ENCODE data around the gene NPIPB13. TPM values are rescaled to one million over a fixed set of nuclear protein-coding genes. Genes with fewer than 3 reads are reported as not detected.
"Not testable (repeated sequence)": the region's sequence is repeated elsewhere in the genome, so short reads cannot be mapped to it uniquely, and the experiment has no call there.

Gene NPIPB13
- total RNA-seq (1.3 and 3.0 TPM in 2 replicates), polyA plus RNA-seq (0.33 and 0.62 TPM in 2 replicates), polyA minus RNA-seq (ENCODE audit: low replicate concordance) (1.4 and 4.7 TPM in 2 replicates)
- 0.21 and 0.45 TPM in 2 replicates for polyA plus RNA-seq (2012)

- H3K4me3 ChIP-seq (replicated peaks in 1 of 4; ENCODE audit: control extremely low read depth in 1 of 4, insufficient read depth in 1 of 4, low read depth in 3 of 4, low read length in 4 of 4) = not testable (repeated sequence)
Measured at GRCh38 chr16:30248379-30248778, at the start of gene NPIPB13. Gene NPIPB13, minus strand, starts transcription at chr16:30248479. Its CDS starts 2,906 bp downstream, at chr16:30245573.

DNA sequence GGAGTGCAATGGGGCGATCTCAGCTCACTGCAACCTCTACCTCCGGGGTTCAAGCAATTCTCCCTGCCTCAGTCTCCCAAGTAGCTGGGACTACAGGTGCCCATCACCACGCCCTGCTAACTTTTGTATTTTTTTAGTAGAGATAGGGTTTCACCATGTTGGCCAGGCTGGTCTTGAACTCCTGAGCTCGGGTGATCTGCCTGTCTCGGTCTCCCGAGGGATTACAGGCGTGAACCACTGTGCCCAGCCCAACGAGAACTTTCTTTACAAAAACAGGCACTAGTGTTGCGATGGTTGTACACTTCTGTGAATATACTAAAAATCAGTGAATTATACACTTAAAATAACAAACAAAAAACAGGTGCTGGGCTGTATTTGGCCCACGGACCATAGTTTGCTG is 34.1 kb upstream of the NPIPB13 start:
- not testable (repeated sequence) for DNase-seq (ENCODE audit: low read depth in 2 of 2); H3K4me1 ChIP-seq (ENCODE audit: control insufficient read depth, extremely low read depth, insufficient read depth, low read length); H3K27me3 ChIP-seq (ENCODE audit: control insufficient read depth, insufficient read depth, low read length); H3K4me2 ChIP-seq (ENCODE audit: extremely low read depth, insufficient read depth, low read length); H3K27ac ChIP-seq (ENCODE audit: insufficient read depth, low read length); H3K36me3 ChIP-seq (ENCODE audit: control insufficient read depth, insufficient read depth, low read length); H3K9ac ChIP-seq (ENCODE audit: insufficient read depth, low read length); H4K20me1 ChIP-seq (ENCODE audit: control insufficient read depth, extremely low read depth, insufficient read depth, low read length); H2AFZ ChIP-seq (ENCODE audit: low read length); H3K4me3 ChIP-seq (replicated peaks in 1 of 4; ENCODE audit: control extremely low read depth in 1 of 4, insufficient read depth in 1 of 4, low read depth in 3 of 4, low read length in 4 of 4); H3K9me3 ChIP-seq (ENCODE audit: control insufficient read depth, insufficient read depth, low read depth, low read length); H3K79me2 ChIP-seq (ENCODE audit: control insufficient read depth, insufficient read depth, low read length)

More at GRCh38 chr16:30248379-30248778, at the start of gene NPIPB13:
- not testable (repeated sequence) for H3K36me3 ChIP-seq (ENCODE audit: control insufficient read depth, insufficient read depth, low read length); H3K4me2 ChIP-seq (ENCODE audit: extremely low read depth, insufficient read depth, low read length); H4K20me1 ChIP-seq (ENCODE audit: control insufficient read depth, extremely low read depth, insufficient read depth, low read length); DNase-seq (ENCODE audit: low read depth in 2 of 2); H3K79me2 ChIP-seq (ENCODE audit: control insufficient read depth, insufficient read depth, low read length); H3K27ac ChIP-seq (ENCODE audit: insufficient read depth, low read length); H3K9ac ChIP-seq (ENCODE audit: insufficient read depth, low read length); H2AFZ ChIP-seq (ENCODE audit: low read length); H3K27me3 ChIP-seq (ENCODE audit: control insufficient read depth, insufficient read depth, low read length); H3K4me1 ChIP-seq (ENCODE audit: control insufficient read depth, extremely low read depth, insufficient read depth, low read length); H3K9me3 ChIP-seq (ENCODE audit: control insufficient read depth, insufficient read depth, low read depth, low read length)

DNA sequence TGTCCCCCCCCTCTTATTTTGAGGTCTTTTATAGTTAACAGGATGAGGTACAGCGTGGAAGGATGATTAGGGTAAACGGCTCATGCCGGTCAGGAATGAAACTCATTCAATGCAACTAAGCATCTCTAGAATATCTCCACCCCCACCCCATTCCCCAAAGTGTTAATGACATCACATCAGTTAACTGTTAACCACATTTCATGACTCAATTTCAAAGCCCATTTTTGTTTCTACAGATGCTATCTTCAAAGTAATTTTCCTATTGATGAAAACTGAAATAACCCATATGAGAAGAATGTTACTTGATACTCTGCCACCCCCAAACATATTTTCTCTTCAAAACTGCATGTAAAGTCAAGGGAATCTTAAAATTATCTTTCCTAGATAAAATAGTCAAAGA is 30.2 kb upstream of the NPIPB13 start:
- H3K4me2 ChIP-seq (ENCODE audit: extremely low read depth, insufficient read depth, low read length); DNase-seq (ENCODE audit: low read depth in 2 of 2): not testable (repeated sequence)

DNA sequence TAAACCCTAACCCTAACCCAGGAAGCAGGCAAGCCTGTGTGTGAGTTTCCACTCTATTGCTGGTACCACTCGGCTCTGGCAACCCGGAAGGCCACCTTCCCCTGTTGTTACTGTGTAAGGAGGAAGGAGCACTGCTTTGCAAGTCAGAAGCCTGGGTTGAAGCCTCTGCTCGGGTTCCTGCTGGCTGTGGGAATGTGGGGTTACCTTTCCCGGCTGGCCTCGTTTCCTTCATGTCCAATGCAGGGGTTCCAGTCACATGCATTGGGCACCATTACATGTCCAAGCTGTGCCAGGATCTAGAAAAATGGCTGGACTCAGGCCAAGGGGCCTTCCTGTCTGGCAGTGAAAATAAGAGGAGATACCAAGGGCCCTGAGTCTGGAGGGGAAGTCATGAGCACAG is 31.2 kb downstream of the NPIPB13 start:
- H2AFZ ChIP-seq (ENCODE audit: low read length); H4K20me1 ChIP-seq (ENCODE audit: control insufficient read depth, extremely low read depth, insufficient read depth, low read length); H3K27ac ChIP-seq (ENCODE audit: insufficient read depth, low read length); DNase-seq (ENCODE audit: low read depth in 2 of 2); H3K36me3 ChIP-seq (ENCODE audit: control insufficient read depth, insufficient read depth, low read length); H3K4me3 ChIP-seq (replicated peaks in 1 of 4; ENCODE audit: control extremely low read depth in 1 of 4, insufficient read depth in 1 of 4, low read depth in 3 of 4, low read length in 4 of 4); H3K9me3 ChIP-seq (ENCODE audit: control insufficient read depth, insufficient read depth, low read depth, low read length); H3K4me1 ChIP-seq (ENCODE audit: control insufficient read depth, extremely low read depth, insufficient read depth, low read length); H3K79me2 ChIP-seq (ENCODE audit: control insufficient read depth, insufficient read depth, low read length); H3K4me2 ChIP-seq (ENCODE audit: extremely low read depth, insufficient read depth, low read length); H3K9ac ChIP-seq (ENCODE audit: insufficient read depth, low read length); H3K27me3 ChIP-seq (ENCODE audit: control insufficient read depth, insufficient read depth, low read length): not testable (repeated sequence)

More for the DNA sequence above, 30.2 kb upstream of the NPIPB13 start:
- H3K27ac ChIP-seq (ENCODE audit: insufficient read depth, low read length); H3K4me1 ChIP-seq (ENCODE audit: control insufficient read depth, extremely low read depth, insufficient read depth, low read length); H3K27me3 ChIP-seq (ENCODE audit: control insufficient read depth, insufficient read depth, low read length); H3K9ac ChIP-seq (ENCODE audit: insufficient read depth, low read length); H3K4me3 ChIP-seq (replicated peaks in 1 of 4; ENCODE audit: control extremely low read depth in 1 of 4, insufficient read depth in 1 of 4, low read depth in 3 of 4, low read length in 4 of 4); H3K36me3 ChIP-seq (ENCODE audit: control insufficient read depth, insufficient read depth, low read length); H3K9me3 ChIP-seq (ENCODE audit: control insufficient read depth, insufficient read depth, low read depth, low read length); H2AFZ ChIP-seq (ENCODE audit: low read length); H3K79me2 ChIP-seq (ENCODE audit: control insufficient read depth, insufficient read depth, low read length); H4K20me1 ChIP-seq (ENCODE audit: control insufficient read depth, extremely low read depth, insufficient read depth, low read length): not testable (repeated sequence)

DNA sequence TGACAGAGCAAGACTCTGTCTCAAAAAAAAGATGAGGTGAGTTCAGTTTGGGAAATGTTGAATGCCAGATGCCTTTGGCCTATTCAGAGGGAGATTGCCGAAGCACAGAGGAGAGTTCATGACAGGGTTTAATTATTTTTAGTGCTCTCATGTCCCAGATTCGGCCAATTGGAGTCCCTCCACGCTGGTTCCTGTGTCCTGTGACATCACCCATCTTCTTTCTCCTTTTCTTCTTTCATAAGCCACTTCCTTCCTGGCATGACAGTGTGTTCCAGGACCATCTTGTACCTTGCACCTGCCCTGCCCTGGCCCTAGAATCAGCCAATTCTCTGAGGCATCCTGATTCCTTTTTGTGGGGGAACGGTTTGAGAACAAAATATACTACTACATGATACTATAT is 36.9 kb downstream of the NPIPB13 start:
- not testable (repeated sequence) for H3K4me2 ChIP-seq (ENCODE audit: extremely low read depth, insufficient read depth, low read length); H3K79me2 ChIP-seq (ENCODE audit: control insufficient read depth, insufficient read depth, low read length); H3K36me3 ChIP-seq (ENCODE audit: control insufficient read depth, insufficient read depth, low read length); H3K9ac ChIP-seq (ENCODE audit: insufficient read depth, low read length); H3K4me1 ChIP-seq (ENCODE audit: control insufficient read depth, extremely low read depth, insufficient read depth, low read length); H3K9me3 ChIP-seq (ENCODE audit: control insufficient read depth, insufficient read depth, low read depth, low read length); H4K20me1 ChIP-seq (ENCODE audit: control insufficient read depth, extremely low read depth, insufficient read depth, low read length); H3K27me3 ChIP-seq (ENCODE audit: control insufficient read depth, insufficient read depth, low read length); H3K27ac ChIP-seq (ENCODE audit: insufficient read depth, low read length); H3K4me3 ChIP-seq (replicated peaks in 1 of 4; ENCODE audit: control extremely low read depth in 1 of 4, insufficient read depth in 1 of 4, low read depth in 3 of 4, low read length in 4 of 4); DNase-seq (ENCODE audit: low read depth in 2 of 2); H2AFZ ChIP-seq (ENCODE audit: low read length)

DNA sequence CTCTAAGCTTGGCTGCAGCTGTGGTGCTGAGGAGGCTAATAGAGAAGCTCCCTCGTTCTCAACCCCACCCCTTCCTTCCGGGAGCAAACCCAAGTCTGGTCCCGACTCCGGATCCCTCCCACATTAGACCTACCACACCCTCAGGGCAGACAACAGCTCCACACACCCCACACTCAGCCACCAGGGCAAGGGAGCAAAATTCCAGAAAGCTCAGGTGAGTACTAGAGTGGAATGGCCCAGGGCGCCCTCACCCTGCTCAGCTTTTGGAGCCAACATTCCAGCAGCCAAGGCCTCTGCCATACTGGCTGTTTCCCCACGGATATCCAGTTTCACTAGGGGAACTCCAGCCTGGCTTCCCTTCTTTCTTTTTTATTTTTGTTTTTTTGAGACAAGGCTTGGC is 39.2 kb downstream of the NPIPB13 start:
- H4K20me1 ChIP-seq (ENCODE audit: control insufficient read depth, extremely low read depth, insufficient read depth, low read length); H3K27ac ChIP-seq (ENCODE audit: insufficient read depth, low read length); H2AFZ ChIP-seq (ENCODE audit: low read length); H3K4me2 ChIP-seq (ENCODE audit: extremely low read depth, insufficient read depth, low read length); H3K4me3 ChIP-seq (replicated peaks in 1 of 4; ENCODE audit: control extremely low read depth in 1 of 4, insufficient read depth in 1 of 4, low read depth in 3 of 4, low read length in 4 of 4); H3K27me3 ChIP-seq (ENCODE audit: control insufficient read depth, insufficient read depth, low read length); H3K36me3 ChIP-seq (ENCODE audit: control insufficient read depth, insufficient read depth, low read length); H3K79me2 ChIP-seq (ENCODE audit: control insufficient read depth, insufficient read depth, low read length); H3K4me1 ChIP-seq (ENCODE audit: control insufficient read depth, extremely low read depth, insufficient read depth, low read length); H3K9ac ChIP-seq (ENCODE audit: insufficient read depth, low read length); H3K9me3 ChIP-seq (ENCODE audit: control insufficient read depth, insufficient read depth, low read depth, low read length); DNase-seq (ENCODE audit: low read depth in 2 of 2): not testable (repeated sequence)

GRCh38 chr16:30207063-30207704 is 41.1 kb downstream of the NPIPB13 start:
- not testable (repeated sequence) for H3K9me3 ChIP-seq (ENCODE audit: control insufficient read depth, insufficient read depth, low read depth, low read length); H3K4me1 ChIP-seq (ENCODE audit: control insufficient read depth, extremely low read depth, insufficient read depth, low read length); H3K4me3 ChIP-seq (replicated peaks in 1 of 4; ENCODE audit: control extremely low read depth in 1 of 4, insufficient read depth in 1 of 4, low read depth in 3 of 4, low read length in 4 of 4); H2AFZ ChIP-seq (ENCODE audit: low read length); H3K27me3 ChIP-seq (ENCODE audit: control insufficient read depth, insufficient read depth, low read length); H3K9ac ChIP-seq (ENCODE audit: insufficient read depth, low read length); H3K36me3 ChIP-seq (ENCODE audit: control insufficient read depth, insufficient read depth, low read length); H3K4me2 ChIP-seq (ENCODE audit: extremely low read depth, insufficient read depth, low read length); H4K20me1 ChIP-seq (ENCODE audit: control insufficient read depth, extremely low read depth, insufficient read depth, low read length); H3K27ac ChIP-seq (ENCODE audit: insufficient read depth, low read length); H3K79me2 ChIP-seq (ENCODE audit: control insufficient read depth, insufficient read depth, low read length); DNase-seq (ENCODE audit: low read depth in 2 of 2)

All from fibroblast of lung (primary cell).